ENCODE data around the gene PRUNE2. TPM values are rescaled to one million over a fixed set of nuclear protein-coding genes. Genes with fewer than 3 reads are reported as not detected.

The PRUNE2 gene
- total RNA-seq, 1 donor from 2014 or later = under 0.01 TPM

GRCh38 chr9:76687861-76688391 lies 218.0 kb downstream of the PRUNE2 start:
- no peaks in the 10 kb centered on the region for H3K36me3 ChIP-seq (ENCODE audit: control insufficient read depth, insufficient read depth, low read length)
- peak; percentile 87 for FAIRE-seq

GRCh38 chr9:76686756-76687155 lies 219.2 kb downstream of the PRUNE2 start:
- Histone ChIP-seq H3K4me3 (ENCODE audit: low read depth, low read length) (no peak overlapping the region), H3K36me3 (ENCODE audit: control insufficient read depth, insufficient read depth, low read length) (no peaks in the 10 kb centered on the region), H3K27me3 (ENCODE audit: control insufficient read depth, insufficient read depth, low read length) (no peaks in the 10 kb centered on the region)
- no peak for FAIRE-seq
- no peak for DNase-seq (ENCODE audit: low read depth)
- no peak for TF ChIP-seq CTCF (IDR thresholded peaks at IDR 0.05; ENCODE audit: insufficient read depth, low read length, severe bottlenecking)

More at GRCh38 chr9:76687861-76688391, 218.0 kb downstream of the PRUNE2 start:
- DNase-seq (ENCODE audit: low read depth) = peak; percentile 95
- no peak overlapping the region for H3K4me3 ChIP-seq (ENCODE audit: low read depth, low read length)
- TF ChIP-seq CTCF (IDR thresholded peaks at IDR 0.05; ENCODE audit: insufficient read depth, low read length, severe bottlenecking) = no peak
- H3K27me3 ChIP-seq (ENCODE audit: control insufficient read depth, insufficient read depth, low read length) = no peaks in the 10 kb centered on the region

GRCh38 chr9:76684213-76684612 lies 221.7 kb downstream of the PRUNE2 start:
- H3K27me3 ChIP-seq (ENCODE audit: control insufficient read depth, insufficient read depth, low read length) = no peaks in the 10 kb centered on the region
- H3K4me3 ChIP-seq (ENCODE audit: low read depth, low read length) = no peak overlapping the region
- no peaks in the 10 kb centered on the region for H3K36me3 ChIP-seq (ENCODE audit: control insufficient read depth, insufficient read depth, low read length)
- TF ChIP-seq CTCF (IDR thresholded peaks at IDR 0.05; ENCODE audit: insufficient read depth, low read length, severe bottlenecking) = no peak
- FAIRE-seq (no peak), DNase-seq (ENCODE audit: low read depth) (no peak)

- FAIRE-seq (no peak), DNase-seq (ENCODE audit: low read depth) (no peak)
- no peak overlapping the region for H3K4me3 ChIP-seq (ENCODE audit: low read depth, low read length)
- H3K27me3 ChIP-seq (ENCODE audit: control insufficient read depth, insufficient read depth, low read length) = no peaks in the 10 kb centered on the region
- no peak for TF ChIP-seq CTCF (IDR thresholded peaks at IDR 0.05; ENCODE audit: insufficient read depth, low read length, severe bottlenecking)
- H3K36me3 ChIP-seq (ENCODE audit: control insufficient read depth, insufficient read depth, low read length) = no peaks in the 10 kb centered on the region
These were observed 224.4 kb downstream of the PRUNE2 start for GRCh38 chr9:76681556-76681955.

- FAIRE-seq (no peak), DNase-seq (ENCODE audit: low read depth) (no peak)
- H3K36me3 ChIP-seq (ENCODE audit: control insufficient read depth, insufficient read depth, low read length) = no peaks in the 10 kb centered on the region
These were observed 225.0 kb downstream of the PRUNE2 start for GRCh38 chr9:76680716-76681425.

More at GRCh38 chr9:76680716-76681425, 225.0 kb downstream of the PRUNE2 start:
- no peak for TF ChIP-seq CTCF (IDR thresholded peaks at IDR 0.05; ENCODE audit: insufficient read depth, low read length, severe bottlenecking)
- H3K27me3 ChIP-seq (ENCODE audit: control insufficient read depth, insufficient read depth, low read length) = no peaks in the 10 kb centered on the region
- no peak overlapping the region for H3K4me3 ChIP-seq (ENCODE audit: low read depth, low read length)

All from bronchial epithelial cell (primary cell).